ENCODE data around the gene NBR1. TPM values are rescaled to one million over a fixed set of nuclear protein-coding genes. Genes with fewer than 3 reads are reported as not detected.
"Not testable (repeated sequence)": the region's sequence is repeated elsewhere in the genome, so short reads cannot be mapped to it uniquely, and the experiment has no call there.

The NBR1 gene
- total RNA-seq, 1 donor from 2014 or later: 72.5 TPM

- no peak for DNase-seq (ENCODE audit: low read depth in 2 of 2)
These were observed 44.3 kb downstream of the NBR1 start for GRCh38 chr17:43215341-43215740.

GRCh38 chr17:43216369-43216761, 45.4 kb downstream of the NBR1 start:
- DNase-seq (ENCODE audit: low read depth in 2 of 2): no peak

- DNase-seq (ENCODE audit: low read depth in 2 of 2): no peak
These were observed 46.0 kb downstream of the NBR1 start for GRCh38 chr17:43216762-43217613.

- DNase-seq (ENCODE audit: low read depth in 2 of 2): no peak
These were observed 46.6 kb downstream of the NBR1 start for GRCh38 chr17:43217614-43218087.

- no peak for DNase-seq (ENCODE audit: low read depth in 2 of 2)
These were observed 48.0 kb downstream of the NBR1 start for GRCh38 chr17:43219001-43219400.

- DNase-seq (ENCODE audit: low read depth in 2 of 2): no peak
These were observed 48.8 kb downstream of the NBR1 start for GRCh38 chr17:43219746-43220380.

- no peak for DNase-seq (ENCODE audit: low read depth in 2 of 2)
These were observed 49.6 kb downstream of the NBR1 start for GRCh38 chr17:43220511-43221125.

- DNase-seq (ENCODE audit: low read depth in 2 of 2): no peak
These were observed 53.2 kb downstream of the NBR1 start for GRCh38 chr17:43224146-43224705.

GRCh38 chr17:43226393-43226792, 55.4 kb downstream of the NBR1 start:
- DNase-seq (ENCODE audit: low read depth in 2 of 2): no peak

- not testable (repeated sequence) for DNase-seq (ENCODE audit: low read depth in 2 of 2)
These were observed 57.2 kb downstream of the NBR1 start, which contains the start of gene CCDC200 for GRCh38 chr17:43228020-43228782. Gene CCDC200, minus strand, starts transcription at chr17:43228623. Its CDS starts 69 bp downstream, at chr17:43228554.

- DNase-seq (ENCODE audit: low read depth in 2 of 2): not testable (repeated sequence)
These were observed 60.4 kb downstream of the NBR1 start for GRCh38 chr17:43231205-43232020.

- not testable (repeated sequence) for DNase-seq (ENCODE audit: low read depth in 2 of 2)
These were observed 61.1 kb downstream of the NBR1 start for GRCh38 chr17:43232021-43232699.

- not testable (repeated sequence) for DNase-seq (ENCODE audit: low read depth in 2 of 2)
These were observed 62.2 kb downstream of the NBR1 start for GRCh38 chr17:43233263-43233662.

GRCh38 chr17:43233877-43234276, 62.9 kb downstream of the NBR1 start, which contains the start of gene RNU2-1:
Gene RNU2-1, minus strand, starts transcription at chr17:43233977.
- not testable (repeated sequence) for DNase-seq (ENCODE audit: low read depth in 2 of 2)

- DNase-seq (ENCODE audit: low read depth in 2 of 2): not testable (repeated sequence)
These were observed 68.6 kb downstream of the NBR1 start for GRCh38 chr17:43239597-43239996.

- not testable (repeated sequence) for DNase-seq (ENCODE audit: low read depth in 2 of 2)
These were observed 69.8 kb downstream of the NBR1 start for GRCh38 chr17:43240596-43241352.

- DNase-seq (ENCODE audit: low read depth in 2 of 2): not testable (repeated sequence)
These were observed 75.4 kb downstream of the NBR1 start for GRCh38 chr17:43246456-43246855.
